IMR-90 (cell line): ENCODE measurements around the gene TTC28. TPM values are rescaled to one million over a fixed set of nuclear protein-coding genes. Genes with fewer than 3 reads are reported as not detected.

ENCODE experiments used
- ATAC-seq: fragments of 200-7000 bp; cut with Tn5 transposase; 2 replicates; pipeline ENCODE4 v1.9.1; 2020; ENCODE audit warnings: low read depth, mild to moderate bottlenecking, moderate library complexity
- BruUV-seq: library from RNA; stranded (reverse); fragments of 400-500 nt; replicated peaks from 2 replicates; lab custom pipeline; 2021; lab: Mats Ljungman, UMichigan
- CTCF ChIA-PET: fragments of 300-600 bp; formaldehyde crosslinking; extraction: SDS; loops from one replicate; lab custom pipeline; 2021; ENCODE audit warnings: antibody characterized with exemption; lab: Yijun Ruan, JAX
- POLR2A ChIA-PET: fragments of 300-600 bp; sonication (Branson Sonifier 250); formaldehyde crosslinking; loops from one replicate; lab custom pipeline; 2022; ENCODE audit warnings: antibody characterized with exemption; ENCODE audit not compliant: unreplicated experiment; lab: Charles Lee
- DNase-seq: peaks from one replicate; pipeline ENCODE4 v3.0.0; 2013
- H2AFZ ChIP-seq: replicated peaks from 2 replicates; pipeline ENCODE3; 2013; ENCODE audit warnings: low read length, mild to moderate bottlenecking; ENCODE audit not compliant: poor library complexity
- H2AK5ac ChIP-seq: 2 replicates; pipeline ENCODE4 v1.6.1; 2013; ENCODE audit warnings: low read depth, low read length, inconsistent platforms
- H2AK9ac ChIP-seq: replicated peaks from 2 replicates; pipeline ENCODE3; 2013; ENCODE audit warnings: mild to moderate bottlenecking, low read depth, low read length, moderate library complexity; ENCODE audit not compliant: poor library complexity
- H2BK120ac ChIP-seq: 2 replicates; pipeline ENCODE4 v1.6.1; 2013; ENCODE audit warnings: low read depth, low read length, inconsistent platforms
- H2BK15ac ChIP-seq: 3 replicates; pipeline ENCODE4 v1.6.1; 2013; ENCODE audit warnings: low read depth, low read length, inconsistent platforms
- H2BK20ac ChIP-seq: 2 replicates; pipeline ENCODE4 v1.6.1; 2013; ENCODE audit warnings: low read depth, mild to moderate bottlenecking, inconsistent platforms, low read length, moderate library complexity
- H2BK5ac ChIP-seq: 2 replicates; pipeline ENCODE4 v1.6.1; 2013; ENCODE audit warnings: mild to moderate bottlenecking, low read depth, low read length, inconsistent platforms; ENCODE audit not compliant: poor library complexity, severe bottlenecking
- H3K14ac ChIP-seq: replicated peaks from 2 replicates; pipeline ENCODE4 v1.6.1; 2013; ENCODE audit warnings: low read depth, low read length, inconsistent platforms
- H3K18ac ChIP-seq: 2 replicates; pipeline ENCODE4 v1.6.1; 2013; ENCODE audit warnings: low read depth, low read length, control low read depth
- H3K23ac ChIP-seq: 2 replicates; pipeline ENCODE4 v1.6.1; 2013; ENCODE audit warnings: low read depth, low read length, inconsistent platforms
- H3K27ac ChIP-seq: 2 replicates; pipeline ENCODE4 v1.5.1; 2013; ENCODE audit warnings: mild to moderate bottlenecking, control low read depth, low read length; ENCODE audit not compliant: insufficient read depth
- H3K27me3 ChIP-seq: 2 replicates; pipeline ENCODE4 v1.6.1; 2013; ENCODE audit warnings: low read length; ENCODE audit not compliant: control insufficient read depth, insufficient read depth
- H3K36me3 ChIP-seq: 2 replicates; pipeline ENCODE4 v1.6.1; 2013; ENCODE audit warnings: low read length, mixed read lengths; ENCODE audit not compliant: control insufficient read depth, insufficient read depth
- H3K4ac ChIP-seq: 2 replicates; pipeline ENCODE4 v1.6.1; 2013; ENCODE audit warnings: low read depth, low read length, inconsistent platforms
- H3K4me1 ChIP-seq: 2 replicates; pipeline ENCODE4 v1.6.1; 2013; ENCODE audit warnings: low read length, mixed read lengths; ENCODE audit not compliant: control insufficient read depth, insufficient read depth
- H3K4me2 ChIP-seq: 2 replicates; pipeline ENCODE4 v1.6.1; 2013; ENCODE audit warnings: low read depth, mild to moderate bottlenecking, control low read depth, low read length, moderate library complexity
- H3K4me3 ChIP-seq: 2 replicates; pipeline ENCODE4 v1.5.1; 2013; ENCODE audit warnings: low read depth, mild to moderate bottlenecking, control low read depth, low read length, moderate library complexity; ENCODE audit not compliant: insufficient read depth
- H3K56ac ChIP-seq: 2 replicates; pipeline ENCODE4 v1.6.1; 2013; ENCODE audit warnings: low read length, inconsistent platforms; ENCODE audit not compliant: insufficient read depth; ENCODE audit errors: extremely low read depth
- H3K79me1 ChIP-seq, 2 experiments: 2 replicates each; pipeline ENCODE4 v1.6.1; 2013; ENCODE audit warnings: low read length in 2 of 2, inconsistent platforms in 1 of 2, low read depth in 1 of 2
- H3K9ac ChIP-seq: 2 replicates; pipeline ENCODE4 v1.6.1; 2013; ENCODE audit warnings: low read depth, low read length, control low read depth
- H3K9me1 ChIP-seq: 2 replicates; pipeline ENCODE4 v1.6.1; 2013; ENCODE audit warnings: low read length, inconsistent platforms; ENCODE audit not compliant: insufficient read depth
- H3K9me3 ChIP-seq: 2 replicates; pipeline ENCODE4 v1.6.1; 2013; ENCODE audit warnings: low read length; ENCODE audit not compliant: control insufficient read depth, insufficient read depth
- H4K20me1 ChIP-seq: 2 replicates; pipeline ENCODE4 v1.6.1; 2013; ENCODE audit warnings: low read length, inconsistent platforms; ENCODE audit not compliant: insufficient read depth
- H4K5ac ChIP-seq: 2 replicates; pipeline ENCODE4 v1.6.1; 2013; ENCODE audit warnings: mild to moderate bottlenecking, low read depth, low read length, control low read depth
- H4K8ac ChIP-seq, 2 experiments: 2 replicates each; pipeline ENCODE4 v1.6.1; 2013; ENCODE audit warnings: low read depth in 2 of 2, low read length in 2 of 2, control low read depth in 1 of 2, inconsistent platforms in 1 of 2
- H4K91ac ChIP-seq: 2 replicates; pipeline ENCODE4 v1.6.1; 2013; ENCODE audit warnings: low read depth, low read length, inconsistent platforms; ENCODE audit not compliant: insufficient read depth
- BHLHE40 ChIP-seq: fragments of 150-350 bp; IDR thresholded peaks from 2 replicates; pipeline ENCODE4 v1.6.1; 2016; ENCODE audit warnings: mild to moderate bottlenecking, low read depth, low read length
- CEBPB ChIP-seq: IDR thresholded peaks from 2 replicates; pipeline ENCODE4 v1.6.1; 2012; ENCODE audit warnings: low read depth, low read length, improper control_type of control experiment
- CHD1 ChIP-seq: IDR thresholded peaks from 2 replicates; pipeline ENCODE4 v1.6.1; 2012; ENCODE audit warnings: low read depth, low read length, improper control_type of control experiment
- CTCF ChIP-seq: conservative IDR thresholded peaks from 2 replicates; pipeline ENCODE4 v1.5.1; 2012; ENCODE audit warnings: mild to moderate bottlenecking, low read depth, low read length, improper control_type of control experiment
- ELK1 ChIP-seq: fragments of 150-350 bp; IDR thresholded peaks from 2 replicates; pipeline ENCODE4 v1.6.1; 2016; ENCODE audit warnings: low read depth, mild to moderate bottlenecking, low read length, moderate library complexity, borderline replicate concordance
- FOS ChIP-seq: fragments of 150-350 bp; IDR thresholded peaks from 2 replicates; pipeline ENCODE4 v1.6.1; 2016; ENCODE audit warnings: low read depth, low read length
- MAZ ChIP-seq: IDR thresholded peaks from 2 replicates; pipeline ENCODE4 v1.6.1; 2012; ENCODE audit warnings: low read depth, mild to moderate bottlenecking, low read length, improper control_type of control experiment, moderate library complexity, borderline replicate concordance
- MXI1 ChIP-seq: IDR thresholded peaks from 2 replicates; pipeline ENCODE4 v1.6.1; 2012; ENCODE audit warnings: low read depth, mild to moderate bottlenecking, low read length, moderate library complexity, borderline replicate concordance
- NFE2L2 ChIP-seq: fragments of 150-350 bp; IDR thresholded peaks from 2 replicates; pipeline ENCODE4 v1.6.1; 2016; ENCODE audit warnings: low read depth, mild to moderate bottlenecking, low read length
- RAD21 ChIP-seq: IDR thresholded peaks from 2 replicates; pipeline ENCODE4 v1.6.1; 2012; ENCODE audit warnings: low read length, improper control_type of control experiment
- RCOR1 ChIP-seq: IDR thresholded peaks from 2 replicates; pipeline ENCODE4 v1.6.1; 2012; ENCODE audit warnings: mild to moderate bottlenecking, low read length, improper control_type of control experiment; ENCODE audit not compliant: insufficient replicate concordance
- WGBS, 2 experiments: methylation state at CpG; one replicate each; pipeline versions ENCODE4 v1.1.5 to v1.1.7; 2013; ENCODE audit warnings: missing lambda C conversion rate in 2 of 2; ENCODE audit not compliant: insufficient read length in 1 of 2; ENCODE audit errors: extremely low coverage in 2 of 2; 5-methylcytosine and 5-hydroxymethylcytosine counted together
- dilution Hi-C: fragments of 300-500 bp; cut with HindIII; formaldehyde crosslinking; loops from one replicate; pipeline ENCODE4 v1.14.3; 2018; ENCODE audit warnings: low sequenced_read_pairs; ENCODE audit not compliant: unreplicated experiment
- in situ Hi-C: fragments of 300-500 bp; cut with MboI; formaldehyde crosslinking; loops from 3 replicates; pipeline ENCODE4 v1.14.3; 2019; ENCODE audit warnings: low sequenced_read_pairs, inconsistent platforms, mixed read lengths
- intact Hi-C: fragments of 100-400 bp; cut with micrococcal nuclease; formaldehyde crosslinking; loops from 2 replicates; pipeline ENCODE4 v1.10.0; 2022
- polyA plus RNA-seq, 3 experiments: library from polyadenylated mRNA; depleted of rRNA; stranded (reverse); fragments of >200 nt; gene quantifications; 2 replicates each; pipeline ENCODE4 v1.2.3, GENCODE V29; 2012; ENCODE audit warnings: low replicate concordance in 1 of 3
- total RNA-seq: library from RNA; depleted of rRNA; stranded (reverse); fragments of >200 nt; gene quantifications from 2 replicates; pipeline ENCODE4 v1.2.3, GENCODE V29; 2012

The TTC28 gene
- total and polyA plus RNA-seq, 2 of the 4 experiments (the other 2 are of a cell fraction) = 5.6 to 13.3 TPM

GRCh38 chr22:28125799-28126198, 553.8 kb downstream of the TTC28 start:
- H2BK20ac ChIP-seq = no peak overlapping the region
- no peak overlapping the region for H3K23ac ChIP-seq
- H2AK9ac ChIP-seq = no peak overlapping the region
- no peaks in the 10 kb centered on the region for H3K9me1 ChIP-seq
- DNase-seq (no peak), ATAC-seq (no peak)
- H3K9me3 ChIP-seq = no peaks in the 10 kb centered on the region
- dilution Hi-C loops (no loop called here), in situ Hi-C loops (no loop called here), intact Hi-C loops (no loop called here)
- H3K9ac ChIP-seq = no peak overlapping the region
- no peak overlapping the region for H4K8ac ChIP-seq
- POLR2A ChIA-PET = no interaction called here
- H3K27me3 ChIP-seq = no peaks in the 10 kb centered on the region
- TF ChIP-seq MAZ (no peak), ELK1 (no peak), RCOR1 (no peak), CEBPB (no peak), BHLHE40 (no peak), NFE2L2 (no peak), RAD21 (no peak), MXI1 (no peak), CHD1 (no peak), CTCF (no peak), FOS (no peak)
- H3K4me1 ChIP-seq = peaks cover 1% of the 10 kb centered on the region; the same call in 1 of the 2 replicates
- H3K4me2 ChIP-seq = no peak overlapping the region
- WGBS, 2 experiments = no CpG with 5 or more reads among the region's 2 CpGs
- H3K4me3 ChIP-seq = no peak overlapping the region
- H2AK5ac ChIP-seq = no peak overlapping the region
- no peak overlapping the region for H3K14ac ChIP-seq
- H2BK120ac ChIP-seq = no peak overlapping the region
- H4K20me1 ChIP-seq = no peaks in the 10 kb centered on the region
- H2AFZ ChIP-seq = no peak overlapping the region
- H3K56ac ChIP-seq = no peak overlapping the region
- no peak overlapping the region for H2BK5ac ChIP-seq
- BruUV-seq = no TSS peak
- no peak overlapping the region for H3K27ac ChIP-seq
- H3K4ac ChIP-seq = no peak overlapping the region
- H4K5ac ChIP-seq = no peak overlapping the region
- CTCF ChIA-PET = no interaction called here
- no peaks in the 10 kb centered on the region; a peak in 1 of 4 replicates for H3K79me1 ChIP-seq
- H3K18ac ChIP-seq = no peak overlapping the region
- H4K91ac ChIP-seq = no peak overlapping the region
- H3K36me3 ChIP-seq = no peaks in the 10 kb centered on the region
- no peak overlapping the region for H2BK15ac ChIP-seq
